ENCODE results near the gene TLE7. TPM values are rescaled to one million over a fixed set of nuclear protein-coding genes. Genes with fewer than 3 reads are reported as not detected.

Gene TLE7
- total RNA-seq, 2 donors from 2014 or later, result 3.9 TPM; not detected in 1

DNA sequence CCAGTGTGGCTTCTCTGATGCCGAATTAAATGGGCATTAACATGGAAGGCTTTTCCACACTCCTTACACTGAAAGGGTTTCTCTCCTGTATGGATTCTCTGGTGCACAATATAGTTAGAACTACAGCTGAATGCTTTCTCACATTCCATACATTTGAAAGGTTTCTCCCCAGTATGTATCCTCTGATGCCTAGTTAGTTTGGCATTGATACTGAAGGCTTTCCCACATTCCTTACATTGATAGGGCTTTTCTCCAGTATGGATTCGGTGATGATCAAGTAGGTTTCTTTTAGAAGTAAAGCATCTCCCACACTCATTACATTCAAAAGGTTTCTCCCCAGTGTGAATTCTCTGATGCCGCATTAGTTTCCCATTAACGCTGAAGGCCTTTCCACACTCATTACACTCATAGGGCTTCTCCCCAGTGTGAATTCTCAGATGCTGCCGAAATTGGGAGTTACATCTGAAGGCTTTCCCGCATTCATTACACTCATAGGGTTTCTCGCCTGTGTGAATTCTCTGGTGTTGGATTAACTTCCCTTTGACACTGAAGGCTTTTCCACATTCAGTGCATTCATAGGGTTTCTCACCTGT is 6.5 kb upstream of the TLE7 start:
- intact Hi-C loops (cut with DNase I), result no loop called here
- over 99% methylated on average over 7 of the region's 7 CpGs for WGBS
- Histone ChIP-seq H3K36me3 (peaks cover 4 to 9% of the 10 kb centered on the region in 2 donors), H3K27ac (no peak overlapping the region), H3K4me3 (no peak overlapping the region), H3K4me1 (replicated peaks) (no peaks in the 10 kb centered on the region), H3K27me3 (replicated peaks; ENCODE audit: insufficient read depth) (no peaks in the 10 kb centered on the region), H3K9me3 (peaks cover 13% of the 10 kb centered on the region)
- no peak for TF ChIP-seq CTCF (IDR thresholded peaks at IDR 0.05)
- no peak for DNase-seq (ENCODE audit: low spot score)

- no peaks in the 10 kb centered on the region for H3K36me3 ChIP-seq
- no peaks in the 10 kb centered on the region for H3K27me3 ChIP-seq (replicated peaks; ENCODE audit: insufficient read depth)
- H3K4me1 ChIP-seq (replicated peaks), result no peaks in the 10 kb centered on the region
- H3K4me3 ChIP-seq, result no peak overlapping the region
- no peak overlapping the region for H3K27ac ChIP-seq
- 97% methylated on average over 6 of the region's 6 CpGs for WGBS
- peaks cover 7% of the 10 kb centered on the region for H3K9me3 ChIP-seq
- TF ChIP-seq POLR2A (IDR thresholded peaks at IDR 0.05) (no peak), CTCF (IDR thresholded peaks at IDR 0.05) (no peak), POLR2AphosphoS5 (IDR thresholded peaks at IDR 0.05) (no peak)
- intact Hi-C loops (cut with DNase I), result no loop called here
- no peak for DNase-seq (ENCODE audit: low spot score)
These were observed 1.9 kb upstream of the TLE7 start for GRCh38 chr16:71443714-71444113.

GRCh38 chr16:71441348-71442050 is 355 bp downstream of the TLE7 start:
- H3K4me1 ChIP-seq (replicated peaks), result no peaks in the 10 kb centered on the region
- H3K27ac ChIP-seq, result no peak overlapping the region
- no peaks in the 10 kb centered on the region for H3K27me3 ChIP-seq (replicated peaks; ENCODE audit: insufficient read depth)
- no peaks in the 10 kb centered on the region for H3K9me3 ChIP-seq
- no peak overlapping the region for H3K4me3 ChIP-seq
- WGBS, result 43% methylated on average over 50 of the region's 71 CpGs
- H3K36me3 ChIP-seq, result no peaks in the 10 kb centered on the region
- intact Hi-C loops (cut with DNase I), result no loop called here
- TF ChIP-seq POLR2AphosphoS5 (IDR thresholded peaks at IDR 0.05) (no peak), CTCF (IDR thresholded peaks at IDR 0.05) (peak in 1 of 4 experiments; percentile 28), POLR2A (IDR thresholded peaks at IDR 0.05) (no peak)
- no peak for DNase-seq (ENCODE audit: low spot score)

DNA sequence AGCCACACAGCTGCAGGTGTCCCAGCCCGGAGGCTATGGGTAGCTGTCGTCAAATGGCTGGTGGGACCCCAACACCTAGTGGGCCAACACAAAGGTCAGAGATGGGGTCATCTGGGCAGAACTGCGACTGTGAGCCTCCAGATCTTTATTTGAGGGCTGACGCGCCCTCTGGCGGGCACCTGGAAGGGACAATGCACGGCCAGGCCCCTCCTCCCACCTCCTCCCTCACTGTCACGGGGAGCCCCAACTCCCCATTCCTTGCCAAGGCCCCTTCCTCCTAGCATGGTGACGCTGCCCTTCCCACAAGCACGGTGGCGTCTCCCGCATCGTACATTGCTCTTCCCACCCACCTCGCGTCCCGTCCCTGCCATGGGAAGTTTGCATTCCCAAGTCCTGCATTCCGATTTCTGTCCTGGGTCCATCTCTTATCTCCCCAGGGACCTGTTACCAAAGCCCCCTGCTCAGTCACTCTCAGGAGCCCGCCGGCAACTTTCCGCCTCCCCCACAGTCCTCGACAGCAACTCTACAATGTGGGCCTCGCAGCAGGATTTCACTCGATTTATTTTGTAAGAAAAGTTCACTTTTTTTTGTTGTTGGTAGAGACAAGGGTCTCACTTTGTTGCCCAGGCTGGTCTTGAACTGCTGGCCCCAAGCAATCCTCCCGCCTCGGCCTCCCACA is 1.0 kb downstream of the TLE7 start:
- TF ChIP-seq POLR2AphosphoS5 (IDR thresholded peaks at IDR 0.05) (no peak), CTCF (IDR thresholded peaks at IDR 0.05) (no peak), POLR2A (IDR thresholded peaks at IDR 0.05) (no peak)
- Histone ChIP-seq H3K4me1 (replicated peaks) (no peaks in the 10 kb centered on the region), H3K27ac (no peak overlapping the region), H3K4me3 (no peak overlapping the region), H3K36me3 (no peaks in the 10 kb centered on the region), H3K9me3 (no peaks in the 10 kb centered on the region), H3K27me3 (replicated peaks; ENCODE audit: insufficient read depth) (no peaks in the 10 kb centered on the region)
- 68% methylated on average over 24 of the region's 25 CpGs for WGBS
- intact Hi-C loops (cut with DNase I), result no loop called here
- no peak for DNase-seq (ENCODE audit: low spot score)
